GM12873 (cell line): ENCODE data around the gene SLC39A11.

Experiments used
- TF ChIP-seq, protein P1 (sequence below): IDR thresholded peaks from 2 replicates; pipeline ENCODE4 v1.5.1; 2012; ENCODE audit warnings: low read depth, mild to moderate bottlenecking, moderate library complexity, low read length, control low read depth; ENCODE audit not compliant: insufficient read depth; ENCODE audit errors: missing control alignments

The SLC39A11 gene

DNA sequence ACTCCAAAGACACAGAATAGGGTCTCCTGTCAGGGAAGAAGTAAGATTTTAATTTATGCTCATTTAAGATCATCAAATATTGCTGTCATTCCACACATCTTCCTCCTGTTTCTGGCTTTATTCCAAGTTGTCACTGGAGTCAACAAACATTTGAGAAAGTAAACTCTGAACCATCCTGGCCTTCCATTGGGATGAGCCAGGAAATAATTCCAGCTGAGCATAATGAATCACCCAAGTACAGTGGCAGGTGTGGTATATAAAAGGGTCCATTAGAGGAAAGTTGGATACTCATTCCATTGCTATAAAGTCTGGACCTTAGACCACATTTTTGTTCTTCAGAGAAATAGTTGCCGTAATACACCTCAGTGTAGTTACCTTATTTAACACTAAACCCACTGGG lies 246.1 kb downstream of the SLC39A11 start:
- TF ChIP-seq, protein P1, sequence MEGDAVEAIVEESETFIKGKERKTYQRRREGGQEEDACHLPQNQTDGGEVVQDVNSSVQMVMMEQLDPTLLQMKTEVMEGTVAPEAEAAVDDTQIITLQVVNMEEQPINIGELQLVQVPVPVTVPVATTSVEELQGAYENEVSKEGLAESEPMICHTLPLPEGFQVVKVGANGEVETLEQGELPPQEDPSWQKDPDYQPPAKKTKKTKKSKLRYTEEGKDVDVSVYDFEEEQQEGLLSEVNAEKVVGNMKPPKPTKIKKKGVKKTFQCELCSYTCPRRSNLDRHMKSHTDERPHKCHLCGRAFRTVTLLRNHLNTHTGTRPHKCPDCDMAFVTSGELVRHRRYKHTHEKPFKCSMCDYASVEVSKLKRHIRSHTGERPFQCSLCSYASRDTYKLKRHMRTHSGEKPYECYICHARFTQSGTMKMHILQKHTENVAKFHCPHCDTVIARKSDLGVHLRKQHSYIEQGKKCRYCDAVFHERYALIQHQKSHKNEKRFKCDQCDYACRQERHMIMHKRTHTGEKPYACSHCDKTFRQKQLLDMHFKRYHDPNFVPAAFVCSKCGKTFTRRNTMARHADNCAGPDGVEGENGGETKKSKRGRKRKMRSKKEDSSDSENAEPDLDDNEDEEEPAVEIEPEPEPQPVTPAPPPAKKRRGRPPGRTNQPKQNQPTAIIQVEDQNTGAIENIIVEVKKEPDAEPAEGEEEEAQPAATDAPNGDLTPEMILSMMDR, result no peak

DNA sequence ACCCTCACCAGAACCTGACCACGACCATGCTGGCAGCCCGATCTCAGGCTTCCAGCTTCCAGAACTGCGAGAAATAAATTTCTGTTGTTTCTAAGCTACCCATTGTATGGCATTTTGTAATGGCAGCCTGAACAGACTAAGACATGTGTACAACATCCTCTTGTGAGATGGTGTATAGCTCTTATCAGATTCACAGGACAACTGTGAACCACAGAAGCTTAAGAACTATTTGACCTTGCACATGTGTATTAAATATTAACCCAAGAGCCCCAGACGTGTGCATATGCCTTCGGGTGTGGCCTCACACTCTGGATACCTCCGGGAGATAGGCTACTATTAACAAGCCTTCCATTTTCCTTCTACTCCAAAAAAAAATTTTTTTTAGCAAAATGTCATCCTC lies 248.9 kb downstream of the SLC39A11 start:
- TF ChIP-seq, protein P1, result no peak

DNA sequence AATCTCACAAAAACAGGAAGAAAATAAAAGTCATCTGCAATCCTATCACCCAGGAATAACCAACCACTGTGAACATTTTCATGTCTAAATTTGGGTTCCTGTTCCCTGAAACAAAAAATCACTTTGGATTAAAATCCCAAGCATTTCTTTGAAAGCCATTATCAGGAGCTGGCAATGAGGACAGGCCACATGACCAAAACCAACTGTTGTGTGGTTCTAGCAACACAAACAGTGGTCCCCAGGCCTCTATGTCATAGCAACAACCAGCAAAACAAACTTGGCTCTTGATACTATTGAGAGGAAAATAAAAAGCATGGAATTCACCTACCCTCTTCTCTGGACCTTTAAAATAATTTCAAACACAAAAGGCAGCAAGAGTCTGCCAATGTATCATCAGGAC lies 252.5 kb downstream of the SLC39A11 start:
- TF ChIP-seq, protein P1, result no peak

- TF ChIP-seq, protein P1, result no peak
These were observed 253.3 kb downstream of the SLC39A11 start for GRCh38 chr17:72839131-72839725.

GRCh38 chr17:72838581-72838980 lies 253.9 kb downstream of the SLC39A11 start:
- TF ChIP-seq, protein P1, result no peak

DNA sequence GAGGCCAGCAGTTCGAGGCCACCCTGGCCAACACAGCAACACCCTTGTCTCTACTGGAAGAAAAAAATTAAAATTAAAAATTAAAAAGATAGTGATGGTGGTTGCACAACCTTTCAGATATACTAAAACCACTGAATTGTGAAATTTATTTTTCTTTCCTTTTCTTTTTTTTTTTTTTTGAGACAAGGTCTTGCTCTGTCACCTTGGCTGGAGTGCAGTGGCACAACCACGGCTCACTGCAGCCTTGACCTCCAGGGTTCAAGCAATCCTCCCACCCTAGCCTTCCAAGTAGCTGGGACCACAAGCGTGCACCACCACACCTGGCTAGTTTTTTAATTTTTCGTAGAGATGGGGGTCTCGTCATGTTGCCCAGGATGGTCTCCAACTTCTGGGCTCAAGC lies 254.4 kb downstream of the SLC39A11 start:
- TF ChIP-seq, protein P1, result no peak

GRCh38 chr17:72837335-72837734 lies 255.2 kb downstream of the SLC39A11 start:
- TF ChIP-seq, protein P1, result no peak
